ENCODE results near the gene CARD9.
"Not testable (repeated sequence)": the region's sequence is repeated elsewhere in the genome, so short reads cannot be mapped to it uniquely, and the experiment has no call there.

GRCh38 chr9:136320972-136321371 lies 52.5 kb downstream of the CARD9 start:
- not testable (repeated sequence) for TF ChIP-seq POLR2A, POLR2AphosphoS5, CTCF (IDR thresholded peaks at IDR 0.05)

All from stomach (tissue), 4 donors.